Measurements from ENCODE around the gene HPD.

DNA sequence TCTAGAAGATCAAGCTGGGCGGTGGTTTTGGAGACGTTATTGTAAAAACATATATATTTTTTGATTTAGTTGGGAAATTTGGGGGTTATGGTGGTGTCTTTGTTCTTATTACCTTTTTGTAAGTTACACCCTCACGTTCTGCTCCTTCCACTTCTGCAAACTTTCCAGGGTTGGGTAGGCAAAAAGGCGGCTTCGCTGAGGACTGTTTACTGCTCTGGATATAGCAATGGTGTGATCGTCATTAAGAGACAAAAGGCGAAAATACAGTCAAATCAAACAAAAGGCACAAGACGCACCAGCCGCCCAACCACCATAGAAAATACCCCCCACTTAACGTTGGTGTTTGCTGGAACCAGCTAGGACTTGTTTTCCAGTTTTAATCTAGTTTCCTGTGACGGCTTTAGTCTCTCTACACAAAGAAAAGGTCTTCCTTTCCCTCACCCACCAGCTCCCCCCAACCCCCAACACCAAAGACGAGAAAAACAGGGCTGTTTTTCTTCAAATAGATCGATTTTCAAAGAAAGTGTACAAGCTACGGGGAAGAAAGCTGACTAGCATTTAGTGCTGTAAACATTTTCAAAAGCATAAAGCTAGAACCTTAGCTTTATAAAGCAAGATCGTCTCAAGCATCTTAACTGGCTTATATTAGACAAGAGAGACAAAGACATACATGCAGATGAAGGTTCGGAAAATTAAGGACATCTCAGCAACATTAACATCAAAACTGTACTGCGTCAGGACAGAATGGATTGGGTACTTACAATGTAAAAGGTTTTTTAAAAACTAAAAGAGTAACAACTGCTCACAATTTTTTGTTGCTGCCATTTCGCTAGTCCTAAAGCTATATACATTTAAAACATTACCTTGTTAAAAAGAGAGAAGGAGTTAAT, 56.8 kb downstream of the HPD start:
- TF ChIP-seq POLR2A (IDR thresholded peaks at IDR 0.05; ENCODE audit: low read length): no peak
- TF ChIP-seq GATA1 (IDR thresholded peaks at IDR 0.05; ENCODE audit: low read depth, low read length): no peak

Data from erythroblast (primary cell).